ENCODE results near the gene POU2F2.
A peak's percentile ranks its signal among the peaks of the same experiment; 100 is the strongest.

POU2F2 gene

DNA sequence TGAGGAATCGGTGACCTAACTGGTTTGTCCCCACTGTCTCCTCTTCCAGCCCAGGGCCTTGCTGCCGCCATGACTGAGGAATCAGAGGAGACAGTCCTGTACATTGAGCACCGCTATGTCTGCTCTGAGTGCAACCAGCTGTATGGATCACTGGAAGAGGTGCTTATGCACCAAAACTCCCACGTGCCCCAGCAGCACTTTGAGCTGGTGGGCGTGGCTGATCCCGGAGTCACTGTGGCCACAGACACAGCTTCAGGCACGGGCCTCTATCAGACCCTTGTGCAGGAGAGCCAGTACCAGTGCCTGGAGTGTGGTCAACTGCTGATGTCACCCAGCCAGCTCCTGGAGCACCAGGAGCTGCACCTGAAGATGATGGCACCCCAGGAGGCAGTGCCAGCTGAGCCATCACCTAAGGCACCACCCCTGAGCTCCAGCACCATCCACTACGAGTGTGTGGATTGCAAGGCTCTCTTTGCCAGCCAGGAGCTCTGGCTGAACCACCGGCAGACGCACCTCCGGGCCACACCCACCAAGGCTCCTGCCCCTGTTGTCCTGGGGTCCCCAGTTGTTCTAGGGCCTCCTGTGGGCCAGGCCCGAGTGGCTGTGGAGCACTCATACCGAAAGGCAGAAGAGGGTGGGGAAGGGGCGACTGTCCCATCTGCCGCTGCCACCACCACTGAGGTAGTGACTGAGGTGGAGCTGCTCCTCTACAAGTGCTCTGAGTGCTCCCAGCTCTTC lies 53.5 kb downstream of the POU2F2 start:
- DNase-seq = no peak

- DNase-seq = no peak
Observed at GRCh38 chr19:42078058-42078457, 54.2 kb downstream of the POU2F2 start.

GRCh38 chr19:42076380-42076944 lies 55.8 kb downstream of the POU2F2 start:
- DNase-seq = no peak

GRCh38 chr19:42075616-42076379 lies 56.4 kb downstream of the POU2F2 start, which contains the start of gene ZNF574:
Gene ZNF574 (plus strand): TSS chr19:42076166. CDS start chr19:42078607, 2,441 bp downstream.
- peak; percentile 99 for DNase-seq

DNA sequence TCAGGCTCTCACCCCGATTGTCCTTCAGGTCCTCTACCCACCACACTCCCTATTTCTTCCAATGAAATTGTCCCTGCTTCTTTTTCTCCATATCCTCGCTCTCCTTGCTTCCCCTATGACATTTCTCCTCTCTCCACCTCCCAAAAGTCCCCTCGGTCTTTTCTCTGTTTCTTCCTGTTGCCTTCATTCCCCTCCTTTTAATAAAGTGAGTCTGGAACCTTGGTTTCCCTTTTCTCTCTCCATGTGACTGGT lies 57.0 kb downstream of the POU2F2 start:
- no peak for DNase-seq

DNA sequence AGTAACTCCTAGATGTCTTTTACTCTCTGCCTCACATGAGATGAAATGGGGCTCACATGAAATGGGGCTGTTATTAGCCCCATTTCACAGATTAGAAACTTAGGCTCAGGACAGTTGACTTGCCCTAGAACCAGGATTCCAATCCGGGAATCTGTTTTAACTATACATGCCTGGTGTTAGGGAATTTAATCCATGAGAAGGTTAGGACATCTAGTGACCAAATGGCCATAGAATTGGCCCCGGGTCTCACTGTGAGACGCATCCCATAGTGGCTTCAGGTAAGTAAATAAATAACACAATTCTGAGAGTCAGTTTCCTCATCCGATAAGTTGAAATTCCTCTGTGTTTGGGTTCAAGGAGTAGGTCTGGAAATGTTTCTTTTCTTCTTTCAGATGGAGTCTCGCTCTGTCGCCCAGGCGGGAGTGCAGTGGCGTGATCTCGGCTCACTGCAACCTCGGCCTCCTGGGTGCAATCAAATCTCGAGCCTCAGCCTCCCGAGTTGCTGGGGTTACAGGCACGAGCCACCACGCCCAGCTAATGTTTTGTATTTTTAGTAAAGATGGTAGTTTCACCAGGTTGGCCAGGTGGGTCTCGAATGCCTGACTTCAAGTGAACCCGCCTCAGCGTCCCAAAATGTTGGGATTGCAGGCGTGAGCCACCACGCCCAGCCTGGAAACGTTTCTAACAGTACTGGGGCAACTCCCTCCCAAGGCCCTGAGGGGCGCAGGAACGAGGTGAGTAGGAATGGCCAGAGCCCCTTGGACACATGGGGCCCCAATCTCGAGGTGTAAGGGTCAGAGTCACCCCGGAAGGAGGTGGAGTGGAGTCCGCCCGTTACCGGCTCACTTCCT lies 57.5 kb downstream of the POU2F2 start:
- DNase-seq = no peak

- DNase-seq = no peak
Observed at GRCh38 chr19:42071247-42071646, 61.0 kb downstream of the POU2F2 start.

GRCh38 chr19:42069619-42070351 lies 62.5 kb downstream of the POU2F2 start, which contains the start of gene GRIK5:
Gene GRIK5 (minus strand): TSS chr19:42070206. CDS start chr19:42065770, 4,436 bp downstream.
- peak; percentile 30 for DNase-seq

DNA sequence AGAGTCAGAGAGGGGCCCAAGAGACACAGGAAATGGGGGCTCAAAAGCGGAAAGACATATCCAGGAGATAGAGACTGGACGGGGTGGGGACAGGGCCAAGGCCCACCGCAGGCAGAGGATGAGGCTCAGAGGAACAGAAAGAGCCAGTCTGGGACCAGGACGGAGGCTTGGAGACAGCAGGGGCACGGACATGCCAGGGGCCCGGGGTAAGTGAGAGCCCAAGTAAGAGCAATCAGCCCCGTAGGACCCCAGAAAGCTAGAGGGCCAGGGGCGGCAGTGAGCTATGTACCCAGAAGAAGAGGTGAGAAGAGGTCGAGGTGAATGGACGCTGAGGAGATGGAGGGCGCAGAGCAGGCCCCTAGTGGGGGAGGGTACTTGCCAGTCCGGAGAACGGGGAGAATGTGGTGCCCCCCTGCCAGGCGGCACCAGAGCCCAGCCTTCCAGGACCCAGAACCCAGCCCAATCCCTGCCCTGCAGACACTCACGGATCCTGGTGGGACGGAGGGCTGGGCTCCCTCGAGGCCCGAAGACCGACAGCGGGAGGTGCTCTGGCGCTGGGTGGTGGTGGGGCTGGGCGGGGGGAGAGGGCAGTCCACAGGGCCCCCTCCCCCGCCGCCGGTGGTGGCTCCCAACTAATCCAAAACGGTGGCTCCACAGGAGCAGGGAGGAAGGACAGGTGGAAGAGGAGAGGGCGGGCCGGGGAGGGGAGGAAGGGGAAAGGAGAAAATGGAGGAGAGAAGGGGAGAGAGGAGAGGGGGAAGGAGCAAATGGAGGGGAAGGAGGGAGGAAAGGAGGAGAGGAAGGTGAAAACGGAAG lies 63.3 kb downstream of the POU2F2 start:
- no peak for DNase-seq

DNA sequence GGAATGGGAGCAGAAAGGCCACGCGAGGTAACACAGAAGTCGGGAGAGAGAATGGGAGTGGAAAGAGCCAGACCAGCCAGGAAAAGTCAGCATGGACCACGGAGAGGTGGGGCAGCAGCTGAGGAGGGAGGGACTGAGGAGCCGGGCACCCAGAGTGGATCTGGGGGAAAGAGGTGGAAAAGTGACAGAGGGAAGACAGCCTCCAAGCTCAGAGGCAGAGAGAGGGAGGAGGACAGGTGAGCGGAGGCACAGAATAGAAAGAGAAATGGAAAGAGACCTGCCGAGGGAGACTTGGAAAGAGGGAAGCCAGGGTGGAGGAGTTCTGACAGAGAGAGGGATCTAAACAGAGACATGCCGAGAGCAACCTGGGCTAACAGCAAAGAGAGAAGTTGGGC lies 63.9 kb downstream of the POU2F2 start:
- no peak for DNase-seq

DNA sequence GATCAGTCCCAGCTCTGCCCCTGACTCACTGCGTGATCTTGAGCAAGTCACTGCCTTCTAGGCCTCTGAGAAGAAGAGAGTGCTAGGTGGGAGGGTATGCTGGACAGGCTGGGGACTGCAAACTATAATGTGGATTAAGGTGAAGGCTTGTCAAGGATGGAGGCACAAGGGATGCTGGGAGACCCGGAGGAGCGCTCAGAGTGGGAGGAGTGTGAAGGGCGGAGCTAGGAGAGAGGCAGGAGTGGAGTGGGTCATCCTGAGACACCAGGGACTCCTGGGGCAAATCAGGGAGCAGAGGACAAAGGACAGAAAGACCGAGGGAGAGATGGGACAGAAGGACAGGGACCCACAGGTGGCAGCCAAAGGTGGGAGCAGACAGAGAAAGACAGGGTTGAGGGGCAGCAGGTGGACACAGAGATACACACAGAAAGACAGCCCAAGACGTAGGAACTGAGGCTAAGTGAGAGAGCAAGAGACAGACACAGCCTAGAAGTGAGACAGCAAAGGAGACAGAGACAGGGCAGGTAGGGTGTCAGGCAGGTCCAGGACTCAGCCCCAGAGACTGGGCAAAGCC lies 64.8 kb downstream of the POU2F2 start:
- no peak for DNase-seq

- peak; percentile 45 for DNase-seq
Observed at GRCh38 chr19:42066075-42066754, 66.0 kb downstream of the POU2F2 start.

DNA sequence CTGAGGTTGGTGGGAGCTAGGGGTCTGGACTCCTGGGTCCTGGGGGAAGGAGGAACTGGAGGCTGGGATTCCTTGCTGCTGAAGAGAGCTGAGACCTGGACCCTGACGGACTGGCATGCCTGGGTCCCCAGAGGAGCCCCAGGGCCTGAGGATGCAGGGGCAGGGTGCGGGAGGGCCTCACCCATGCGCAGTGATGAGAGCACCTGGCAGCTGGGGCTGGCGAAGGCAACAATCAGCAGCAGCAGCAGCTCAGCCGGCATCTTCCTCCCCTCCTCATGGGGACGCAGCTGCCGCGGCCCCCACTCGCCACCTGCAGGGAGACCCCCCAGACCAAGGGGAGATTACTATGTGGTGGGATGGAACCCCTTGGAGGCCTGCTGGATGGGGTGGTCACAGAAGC lies 66.7 kb downstream of the POU2F2 start:
- DNase-seq = no peak

GRCh38 chr19:42065051-42065450 lies 67.2 kb downstream of the POU2F2 start:
- DNase-seq = no peak

DNA sequence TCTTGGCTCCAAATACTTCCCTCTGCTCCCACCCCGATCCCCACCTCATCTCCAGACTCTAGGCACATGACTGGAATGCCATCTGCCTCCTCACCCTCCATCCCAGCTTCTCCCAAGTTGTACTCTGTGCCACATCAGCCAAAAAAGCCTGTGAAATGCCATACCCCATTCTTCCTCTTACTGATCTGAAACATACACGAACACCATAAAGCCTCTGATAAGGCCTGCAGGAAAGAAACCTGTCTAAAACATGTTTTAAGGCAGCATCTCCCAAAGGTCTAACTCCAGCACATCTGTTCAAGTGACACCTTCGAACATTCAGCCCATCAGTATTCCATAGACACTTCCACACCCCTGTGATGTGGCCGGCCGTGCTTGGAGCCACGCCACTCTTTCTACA lies 67.8 kb downstream of the POU2F2 start:
- no peak for DNase-seq

GRCh38 chr19:42062381-42062780 lies 69.9 kb downstream of the POU2F2 start:
- no peak for DNase-seq

DNA sequence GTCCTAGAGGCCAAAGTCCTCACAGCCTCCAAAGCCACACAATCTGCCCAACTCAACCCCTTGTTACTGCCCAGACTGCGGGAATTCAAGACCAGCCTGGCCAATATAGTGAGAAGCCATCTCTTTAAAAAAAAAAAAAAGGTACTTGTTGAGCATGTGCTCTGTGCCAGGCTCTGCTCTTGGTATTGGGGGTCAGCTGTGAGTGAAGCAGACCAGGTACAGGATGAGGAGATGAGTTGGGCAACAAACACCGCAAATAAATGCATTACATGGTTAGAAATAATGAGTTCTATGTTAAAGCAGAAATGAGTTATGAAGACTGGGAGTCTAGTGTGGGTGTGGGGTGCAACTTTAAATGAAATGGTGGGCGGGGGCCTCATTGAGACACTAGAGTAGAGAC lies 72.1 kb downstream of the POU2F2 start:
- no peak for DNase-seq

DNA sequence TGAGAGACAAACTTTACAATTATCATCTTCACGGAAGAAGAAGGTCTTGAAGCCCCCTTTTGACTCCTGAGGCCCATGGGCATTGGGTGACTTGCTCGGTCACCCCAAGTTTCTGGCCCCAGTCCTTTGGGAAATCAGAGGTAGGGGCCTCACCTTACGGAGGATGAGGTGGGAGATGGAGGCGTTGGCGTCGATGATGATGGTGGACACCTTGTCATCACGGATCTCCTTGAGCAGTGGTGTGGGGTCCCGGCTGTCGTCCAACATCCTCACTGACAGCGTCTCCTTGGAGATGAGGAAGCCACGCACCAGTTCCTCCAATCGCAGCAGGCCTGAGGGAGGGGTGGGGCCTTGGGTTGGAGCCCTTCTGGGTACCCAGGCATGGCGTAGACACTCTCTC lies 73.0 kb downstream of the POU2F2 start:
- DNase-seq = no peak

DNA sequence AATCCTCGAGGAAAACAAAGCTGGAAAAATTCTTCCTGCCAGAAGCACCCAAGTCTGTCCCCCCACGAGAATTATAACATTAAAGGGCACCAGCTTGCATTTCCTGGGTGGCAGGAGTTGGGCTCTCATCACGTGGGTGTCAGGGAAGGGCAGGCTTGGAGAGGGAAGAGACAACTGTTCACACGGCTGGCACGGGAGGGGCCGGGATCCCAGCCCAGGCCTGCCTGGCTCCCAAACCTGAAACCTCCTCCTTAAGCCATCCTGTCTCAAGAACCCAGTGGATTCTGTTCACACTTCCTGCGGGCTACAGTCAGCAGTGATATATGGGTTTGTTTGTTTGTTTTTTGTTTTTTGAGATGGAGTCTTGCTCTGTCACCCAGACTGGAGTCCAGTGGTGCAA lies 74.4 kb downstream of the POU2F2 start:
- no peak for DNase-seq

GRCh38 chr19:42054205-42054604 lies 78.0 kb downstream of the POU2F2 start:
- DNase-seq = no peak

All from NCI-H510A treated with DMSO at 0.1 percent for 48 hours (cell line).